Astrocyte of the cerebellum (primary cell): ENCODE data around the gene C9orf50.

ENCODE experiments used
- DNase-seq: peaks from one replicate; pipeline ENCODE4 v3.0.0-alpha.2; 2011; ENCODE audit warnings: low read depth
- H3K4me3 ChIP-seq: 2 replicates; pipeline ENCODE4 v1.5.1; 2011; ENCODE audit warnings: mild to moderate bottlenecking, low read depth, low read length, moderate library complexity
- in situ Hi-C: cut with HindIII; loops from 2 replicates; pipeline ENCODE4 v1.10.0; 2017; ENCODE audit warnings: low sequenced_read_pairs
- TF ChIP-seq, protein P1 (sequence below): IDR thresholded peaks from 2 replicates; pipeline ENCODE4 v1.5.1; 2012; ENCODE audit warnings: low read length, low read depth, moderate library complexity, mild to moderate bottlenecking; ENCODE audit errors: missing control alignments

C9orf50 gene

DNA sequence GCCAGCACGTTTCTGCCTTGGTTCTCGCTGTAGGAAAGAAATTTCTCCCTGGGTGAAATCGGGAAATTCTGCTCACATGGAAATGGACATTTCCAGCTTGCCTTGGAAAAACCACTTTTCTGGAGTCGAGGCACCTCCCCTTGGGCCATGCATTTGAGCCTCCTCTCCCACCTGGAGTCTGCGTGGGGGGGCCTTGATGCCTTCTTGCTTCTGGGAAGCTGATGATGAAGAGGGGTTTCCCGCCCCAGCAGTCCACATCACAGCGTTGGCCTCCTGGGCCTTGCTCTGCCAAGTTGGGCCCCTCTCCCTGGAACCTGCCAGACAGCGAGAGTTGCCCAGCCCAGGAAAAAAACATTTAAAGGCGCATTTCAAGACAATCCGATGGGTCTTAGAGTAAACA, 22.8 kb upstream of the C9orf50 start:
- no peak overlapping the region for H3K4me3 ChIP-seq
- TF ChIP-seq, protein P1, sequence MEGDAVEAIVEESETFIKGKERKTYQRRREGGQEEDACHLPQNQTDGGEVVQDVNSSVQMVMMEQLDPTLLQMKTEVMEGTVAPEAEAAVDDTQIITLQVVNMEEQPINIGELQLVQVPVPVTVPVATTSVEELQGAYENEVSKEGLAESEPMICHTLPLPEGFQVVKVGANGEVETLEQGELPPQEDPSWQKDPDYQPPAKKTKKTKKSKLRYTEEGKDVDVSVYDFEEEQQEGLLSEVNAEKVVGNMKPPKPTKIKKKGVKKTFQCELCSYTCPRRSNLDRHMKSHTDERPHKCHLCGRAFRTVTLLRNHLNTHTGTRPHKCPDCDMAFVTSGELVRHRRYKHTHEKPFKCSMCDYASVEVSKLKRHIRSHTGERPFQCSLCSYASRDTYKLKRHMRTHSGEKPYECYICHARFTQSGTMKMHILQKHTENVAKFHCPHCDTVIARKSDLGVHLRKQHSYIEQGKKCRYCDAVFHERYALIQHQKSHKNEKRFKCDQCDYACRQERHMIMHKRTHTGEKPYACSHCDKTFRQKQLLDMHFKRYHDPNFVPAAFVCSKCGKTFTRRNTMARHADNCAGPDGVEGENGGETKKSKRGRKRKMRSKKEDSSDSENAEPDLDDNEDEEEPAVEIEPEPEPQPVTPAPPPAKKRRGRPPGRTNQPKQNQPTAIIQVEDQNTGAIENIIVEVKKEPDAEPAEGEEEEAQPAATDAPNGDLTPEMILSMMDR, result no peak
- DNase-seq, result no peak
- in situ Hi-C loops, result no loop called here

DNA sequence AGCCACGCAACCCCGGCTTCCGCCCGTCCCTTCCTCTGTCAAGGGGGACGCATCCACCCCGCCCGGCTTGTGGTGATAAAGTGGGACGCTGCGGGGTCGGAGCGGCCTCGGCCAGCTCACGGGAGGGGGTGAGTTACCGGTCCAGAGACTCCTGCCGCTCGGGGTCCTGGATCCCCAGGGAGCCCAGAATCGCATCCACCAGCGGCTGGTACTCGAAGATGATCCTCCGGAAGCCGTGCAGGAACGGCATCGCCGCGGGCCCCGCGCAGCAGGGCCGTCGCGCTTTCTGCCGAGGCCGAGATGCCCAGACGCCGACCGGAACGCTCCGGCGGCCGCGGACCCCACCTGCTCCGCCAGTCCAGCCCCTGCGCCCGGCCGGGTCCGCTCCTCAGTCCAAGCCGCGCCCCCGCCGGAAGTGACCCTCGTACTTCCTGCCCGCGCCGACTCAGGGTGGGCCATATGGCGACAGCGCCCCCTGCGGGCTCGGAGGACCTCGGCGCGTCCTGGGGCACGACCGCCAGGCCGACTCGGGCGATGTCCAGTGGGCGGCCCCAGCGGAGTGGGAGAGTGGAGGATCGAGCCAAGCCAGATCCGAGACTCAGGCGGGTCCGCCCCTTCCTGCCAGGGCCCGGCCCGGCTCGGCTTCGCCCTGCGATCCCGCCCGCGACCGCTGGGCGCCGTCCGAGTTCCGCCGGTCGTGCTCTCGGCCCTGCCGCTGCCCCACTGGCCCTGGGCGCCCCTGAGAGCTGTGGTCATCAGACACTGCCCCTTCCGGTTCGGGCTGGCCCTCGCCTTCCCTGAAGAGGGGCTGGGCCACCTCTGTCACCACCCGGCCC, 21.1 kb upstream of the C9orf50 start, which contains the start of gene ASB6:
TSS of gene ASB6 (minus strand) at position 402 of the 836 bp plus-strand sequence. CDS start at position 250, 152 bp downstream.
- TF ChIP-seq, protein P1, result peak; percentile 87
- DNase-seq, result peak; percentile 94
- H3K4me3 ChIP-seq, result peak within 1 kb of the TSS; percentile 94
- in situ Hi-C loops, result no loop called here

DNA sequence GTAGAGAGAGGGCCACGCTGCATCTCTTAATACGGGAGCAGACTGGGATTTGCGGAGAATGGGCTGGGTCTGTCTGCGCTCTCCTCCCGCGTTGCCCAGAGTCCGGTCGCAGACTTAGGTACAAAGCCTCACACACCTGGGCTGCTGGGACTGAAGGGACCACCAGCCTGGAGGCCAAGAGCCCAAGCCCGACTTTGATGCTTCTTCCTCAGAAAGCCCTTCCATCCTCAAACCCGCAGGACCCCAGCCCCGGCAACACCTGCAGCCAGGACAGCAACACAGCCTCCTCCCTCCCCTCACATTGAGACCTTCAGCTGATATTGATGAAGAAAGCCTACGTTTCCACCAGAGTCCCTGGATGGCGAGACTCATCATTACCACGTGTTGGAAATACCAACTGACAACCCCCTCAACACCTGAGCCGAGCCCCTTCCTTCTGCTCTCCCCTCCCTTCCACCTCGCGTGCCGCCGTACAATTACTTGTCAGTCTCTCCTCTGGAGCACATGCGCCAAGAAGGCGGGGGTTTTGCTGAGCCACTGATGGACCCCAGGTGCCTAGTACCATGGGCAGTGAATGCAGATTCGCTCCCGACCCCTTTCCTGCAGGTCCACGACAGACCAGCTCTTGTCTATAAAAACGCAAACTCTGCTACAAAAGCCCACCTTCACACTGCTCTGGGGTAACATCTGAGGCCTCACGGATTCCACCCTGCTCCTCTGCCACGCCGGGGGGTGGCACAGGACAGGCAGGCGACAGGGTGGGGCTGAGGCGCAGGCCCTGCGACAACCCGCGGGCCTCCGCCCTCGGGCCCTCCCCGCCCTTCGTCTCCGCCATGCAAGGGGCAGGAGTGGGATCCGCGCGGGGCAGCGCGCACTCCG, 20.2 kb upstream of the C9orf50 start:
- in situ Hi-C loops, result no loop called here
- TF ChIP-seq, protein P1, result no peak
- no peak for DNase-seq
- peak overlapping the region; percentile 94 for H3K4me3 ChIP-seq

DNA sequence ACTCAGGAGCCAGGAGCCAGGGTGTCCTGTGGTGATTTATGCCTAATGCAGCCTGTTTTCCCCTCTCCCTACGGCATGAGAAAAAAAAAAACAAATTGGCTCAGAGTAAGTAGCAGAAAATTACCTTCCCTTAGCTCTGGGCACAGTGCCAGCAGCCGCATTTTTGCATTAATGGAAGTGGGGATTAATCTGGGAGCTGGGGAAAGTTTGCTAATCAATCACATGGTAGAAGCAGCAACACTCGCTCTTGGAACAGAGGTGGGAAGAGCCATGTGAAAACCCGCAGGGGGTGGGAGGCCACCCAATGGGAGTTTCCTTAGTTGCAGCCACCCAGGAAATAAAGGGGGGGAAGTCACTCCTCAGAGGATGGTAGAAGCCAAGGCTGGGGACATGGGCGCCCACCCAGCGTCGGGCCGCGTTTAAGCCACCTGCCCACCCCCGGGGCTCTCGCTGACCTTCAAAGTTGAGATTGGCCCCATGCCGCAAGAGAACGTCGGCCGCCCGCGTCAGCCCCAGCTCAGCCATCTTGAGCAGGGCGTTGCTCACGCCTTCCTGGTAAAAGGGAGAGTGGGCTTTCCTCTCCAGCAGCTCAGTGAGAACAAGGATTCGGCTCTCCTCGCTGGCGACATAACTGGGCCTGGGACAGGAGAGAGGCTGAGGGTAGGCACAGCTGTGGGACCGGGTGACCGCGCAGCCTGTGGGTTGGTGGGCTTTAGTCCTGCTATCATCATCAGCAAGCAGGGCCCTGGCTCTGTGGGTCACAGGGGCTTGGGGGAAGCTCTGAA, 19.4 kb upstream of the C9orf50 start:
- DNase-seq, result peak; percentile 86
- in situ Hi-C loops, result no loop called here
- H3K4me3 ChIP-seq, result peak overlapping the region; percentile 94

DNA sequence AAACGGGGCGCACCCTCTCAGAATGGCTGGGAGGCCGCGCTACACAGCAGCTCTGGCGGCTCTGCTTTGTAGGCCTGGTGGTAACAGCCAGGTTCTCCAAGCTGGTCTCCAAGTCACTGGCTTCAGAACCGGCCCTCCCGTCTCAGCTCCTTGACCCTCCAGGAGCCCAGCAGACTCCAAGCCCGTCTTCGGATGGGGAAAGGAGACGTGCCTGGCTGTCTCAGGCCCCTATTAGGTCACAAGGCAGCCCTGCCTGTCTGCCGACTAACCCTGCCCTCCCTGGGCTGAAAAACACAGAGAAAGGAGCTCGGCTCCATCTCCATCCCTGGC, 18.8 kb upstream of the C9orf50 start:
- no peak for DNase-seq
- in situ Hi-C loops, result no loop called here
- TF ChIP-seq, protein P1, result no peak
- no peak overlapping the region for H3K4me3 ChIP-seq

More for the DNA sequence above, 19.4 kb upstream of the C9orf50 start:
- TF ChIP-seq, protein P1, result no peak
